Activated CD4-positive, alpha-beta T cell treated with anti-CD3 and anti-CD28 coated beads, Interleukin-2, amount 10 ng/mL, durations not matched to agents 7 days and 5 days (primary cell): Measurements from ENCODE around the gene IFIT2. TPM values are rescaled to one million over a fixed set of nuclear protein-coding genes. Genes with fewer than 3 reads are reported as not detected.
A peak's percentile ranks its signal among the peaks of the same experiment; 100 is the strongest.
"Not testable (repeated sequence)": the region's sequence is repeated elsewhere in the genome, so short reads cannot be mapped to it uniquely, and the experiment has no call there.

ENCODE experiments used
- CTCF ChIA-PET: fragments of 350-600 bp; sonication (Branson Sonifier 250); formaldehyde crosslinking; loops from one replicate; lab custom pipeline; 2021; ENCODE audit warnings: antibody characterized with exemption; lab: Charles Lee
- POLR2A ChIA-PET: fragments of 350-600 bp; sonication (Branson Sonifier 250); formaldehyde crosslinking; loops from one replicate; lab custom pipeline; 2021; ENCODE audit warnings: antibody characterized with exemption; lab: Charles Lee
- DNase-seq: peaks from one replicate; pipeline ENCODE4 v3.0.0-alpha.2; 2020
- H3K27ac Mint-ChIP-seq: one replicate; pipeline ENCODE4 v1.8.0; 2021; ENCODE audit warnings: mild to moderate bottlenecking, moderate library complexity, mixed read lengths
- H3K27me3 Mint-ChIP-seq: one replicate; pipeline ENCODE4 v1.8.0; 2021; ENCODE audit warnings: mixed read lengths
- H3K36me3 Mint-ChIP-seq: one replicate; pipeline ENCODE4 v1.8.0; 2021; ENCODE audit warnings: low read depth, mixed read lengths
- H3K4me1 Mint-ChIP-seq: one replicate; pipeline ENCODE4 v1.8.0; 2021; ENCODE audit warnings: mixed read lengths
- H3K4me3 Mint-ChIP-seq: one replicate; pipeline ENCODE4 v1.8.0; 2021; ENCODE audit warnings: mild to moderate bottlenecking, moderate library complexity, mixed read lengths
- H3K9me3 Mint-ChIP-seq: one replicate; pipeline ENCODE4 v1.8.0; 2021; ENCODE audit warnings: mixed read lengths
- total RNA-seq, 2 experiments: library from RNA; stranded (reverse); gene quantifications; one replicate each; pipeline ENCODE4 v1.2.3, GENCODE V29; 2021

IFIT2 gene
- total RNA-seq, 2 experiments from 2014 or later, result 9.9 to 10.2 TPM

- peak overlapping the region; percentile 16 for H3K4me3 Mint-ChIP-seq
- H3K36me3 Mint-ChIP-seq, DNase-seq, H3K9me3 Mint-ChIP-seq, POLR2A ChIA-PET, CTCF ChIA-PET: not testable (repeated sequence)
- H3K27me3 Mint-ChIP-seq, result peaks cover 46% of the 10 kb centered on the region
- H3K4me1 Mint-ChIP-seq, result peaks cover 24% of the 10 kb centered on the region
- H3K27ac Mint-ChIP-seq, result peak overlapping the region; percentile 63
These were observed 48.9 kb downstream of the IFIT2 start for GRCh38 chr10:89350631-89351315.

GRCh38 chr10:89351412-89351779, 49.5 kb downstream of the IFIT2 start:
- peak overlapping the region; percentile 16 for H3K4me3 Mint-ChIP-seq
- no peak overlapping the region for H3K27ac Mint-ChIP-seq
- H3K36me3 Mint-ChIP-seq, result peaks cover 3% of the 10 kb centered on the region
- H3K4me1 Mint-ChIP-seq, result peaks cover 24% of the 10 kb centered on the region
- no peaks in the 10 kb centered on the region for H3K9me3 Mint-ChIP-seq
- peaks cover 43% of the 10 kb centered on the region for H3K27me3 Mint-ChIP-seq
- ChIA-PET POLR2A (no interaction called here), CTCF (interaction anchor here (1.5 kb wide), 1 partner anchor 14 kb away, joined by 4 read pairs; no protein-coding TSS in a partner anchor)
- peak; percentile 34 for DNase-seq

GRCh38 chr10:89351780-89352597, 50.1 kb downstream of the IFIT2 start:
- peaks cover 24% of the 10 kb centered on the region for H3K4me1 Mint-ChIP-seq
- no peaks in the 10 kb centered on the region for H3K9me3 Mint-ChIP-seq
- CTCF ChIA-PET, result interaction anchor here (0.9 to 1.5 kb wide), 3 partner anchors 8 to 22 kb away, joined by 3 to 4 read pairs (median 3); no protein-coding TSS in a partner anchor
- peaks cover 39% of the 10 kb centered on the region for H3K27me3 Mint-ChIP-seq
- H3K27ac Mint-ChIP-seq, result no peak overlapping the region
- peaks cover 3% of the 10 kb centered on the region for H3K36me3 Mint-ChIP-seq
- H3K4me3 Mint-ChIP-seq, result no peak overlapping the region
- POLR2A ChIA-PET, result interaction anchor here (0.6 kb wide), 1 partner anchor 50 kb away, joined by 3 read pairs; the partner anchor contains the start of gene IFIT2
- DNase-seq, result no peak

GRCh38 chr10:89352802-89353201, 51.0 kb downstream of the IFIT2 start:
- peaks cover 37% of the 10 kb centered on the region for H3K27me3 Mint-ChIP-seq
- POLR2A ChIA-PET, result interaction anchor here (0.6 kb wide), 1 partner anchor 34 kb away, joined by 5 read pairs; no protein-coding TSS in a partner anchor

GRCh38 chr10:89355394-89355931, 53.6 kb downstream of the IFIT2 start:
- peaks cover 19% of the 10 kb centered on the region for H3K4me1 Mint-ChIP-seq
- ChIA-PET POLR2A (no interaction called here), CTCF (interaction anchor here (0.6 to 1.3 kb wide), 3 partner anchors 9 to 14 kb away, joined by 3 read pairs; no protein-coding TSS in a partner anchor)
- DNase-seq, result no peak
- no peak overlapping the region for H3K27ac Mint-ChIP-seq
- H3K4me3 Mint-ChIP-seq, result no peak overlapping the region
- no peaks in the 10 kb centered on the region for H3K9me3 Mint-ChIP-seq
- H3K36me3 Mint-ChIP-seq, result peaks cover 3% of the 10 kb centered on the region
- H3K27me3 Mint-ChIP-seq, result peaks cover 26% of the 10 kb centered on the region

More at GRCh38 chr10:89352802-89353201, 51.0 kb downstream of the IFIT2 start:
- Mint-ChIP-seq H3K9me3 (no peaks in the 10 kb centered on the region), H3K36me3 (peaks cover 3% of the 10 kb centered on the region), H3K4me1 (peaks cover 24% of the 10 kb centered on the region), H3K4me3 (no peak overlapping the region), H3K27ac (no peak overlapping the region)
- CTCF ChIA-PET, result interaction anchor here (0.9 to 1.5 kb wide), 3 partner anchors 9 to 22 kb away, joined by 3 to 4 read pairs (median 3); no protein-coding TSS in a partner anchor
- no peak for DNase-seq

GRCh38 chr10:89357096-89357495, 55.2 kb downstream of the IFIT2 start:
- ChIA-PET POLR2A (no interaction called here), CTCF (interaction anchor here (1.4 kb wide), 1 partner anchor 12 kb away, joined by 4 read pairs; no protein-coding TSS in a partner anchor)
- Mint-ChIP-seq H3K27ac (no peak overlapping the region), H3K27me3 (peaks cover 24% of the 10 kb centered on the region), H3K4me1 (peaks cover 3% of the 10 kb centered on the region), H3K4me3 (no peak overlapping the region), H3K9me3 (no peaks in the 10 kb centered on the region), H3K36me3 (peaks cover 3% of the 10 kb centered on the region)
- DNase-seq, result no peak

GRCh38 chr10:89357975-89358374, 56.1 kb downstream of the IFIT2 start:
- H3K4me1 Mint-ChIP-seq, result peaks cover 2% of the 10 kb centered on the region
- POLR2A ChIA-PET, result no interaction called here
- no peak for DNase-seq
- CTCF ChIA-PET, result interaction anchor here (0.5 to 1.4 kb wide), 2 partner anchors 11 to 125 kb away, joined by 3 to 4 read pairs; no protein-coding TSS in a partner anchor
- H3K9me3 Mint-ChIP-seq, result no peaks in the 10 kb centered on the region
- H3K27ac Mint-ChIP-seq, result no peak overlapping the region
- H3K4me3 Mint-ChIP-seq, result no peak overlapping the region
- H3K27me3 Mint-ChIP-seq, result peaks cover 18% of the 10 kb centered on the region
- H3K36me3 Mint-ChIP-seq, result peaks cover 3% of the 10 kb centered on the region

Other genes starting within 250 kb of the IFIT2 start
- gene CH25H, start 94.7 kb upstream of the IFIT2 start, total RNA-seq, result not detected
- gene LIPA, start 50.3 kb upstream of the IFIT2 start, total RNA-seq, result 10 to 100 TPM; 32.6 to 34.3 TPM
- 10 to 100 TPM; 51.1 to 55.4 TPM for gene IFIT3, start 26.0 kb downstream of the IFIT2 start, total RNA-seq
- not detected for gene IFIT1B, start 76.0 kb downstream of the IFIT2 start, total RNA-seq
- gene IFIT1, start 90.6 kb downstream of the IFIT2 start, total RNA-seq, result 10 to 100 TPM; 42.9 to 45.0 TPM
- gene IFIT5, start 112.5 kb downstream of the IFIT2 start, total RNA-seq, result 10 to 100 TPM; 39.6 to 46.3 TPM
- gene SLC16A12, start 233.5 kb downstream of the IFIT2 start, total RNA-seq, result not detected